ENCODE data around the gene ATP5PO. TPM values are rescaled to one million over a fixed set of nuclear protein-coding genes. Genes with fewer than 3 reads are reported as not detected.

The ATP5PO gene
- total RNA-seq, result 100 to 1,000 TPM; 127 to 136 TPM
- 279 TPM for polyA plus RNA-seq (ENCODE audit: insufficient read depth, low read depth, low replicate concordance)
- long read RNA-seq, donor 1, transcript ATP5PO-201 (7 exons, 932 nt), result major isoform, 160 of 168 reads
- long read RNA-seq, donor 1, partial matches to known transcripts, result 7 of 168 reads
- long read RNA-seq, donor 1, other reads (novel, unspliced or antisense), result 0 of 168 reads
- long read RNA-seq, donor 2, transcript ATP5PO-201 (7 exons, 932 nt), result major isoform, 126 of 194 reads
- long read RNA-seq, donor 2, partial matches to known transcripts, result 67 of 194 reads
- long read RNA-seq, donor 2, other reads (novel, unspliced or antisense), result 0 of 194 reads

DNA sequence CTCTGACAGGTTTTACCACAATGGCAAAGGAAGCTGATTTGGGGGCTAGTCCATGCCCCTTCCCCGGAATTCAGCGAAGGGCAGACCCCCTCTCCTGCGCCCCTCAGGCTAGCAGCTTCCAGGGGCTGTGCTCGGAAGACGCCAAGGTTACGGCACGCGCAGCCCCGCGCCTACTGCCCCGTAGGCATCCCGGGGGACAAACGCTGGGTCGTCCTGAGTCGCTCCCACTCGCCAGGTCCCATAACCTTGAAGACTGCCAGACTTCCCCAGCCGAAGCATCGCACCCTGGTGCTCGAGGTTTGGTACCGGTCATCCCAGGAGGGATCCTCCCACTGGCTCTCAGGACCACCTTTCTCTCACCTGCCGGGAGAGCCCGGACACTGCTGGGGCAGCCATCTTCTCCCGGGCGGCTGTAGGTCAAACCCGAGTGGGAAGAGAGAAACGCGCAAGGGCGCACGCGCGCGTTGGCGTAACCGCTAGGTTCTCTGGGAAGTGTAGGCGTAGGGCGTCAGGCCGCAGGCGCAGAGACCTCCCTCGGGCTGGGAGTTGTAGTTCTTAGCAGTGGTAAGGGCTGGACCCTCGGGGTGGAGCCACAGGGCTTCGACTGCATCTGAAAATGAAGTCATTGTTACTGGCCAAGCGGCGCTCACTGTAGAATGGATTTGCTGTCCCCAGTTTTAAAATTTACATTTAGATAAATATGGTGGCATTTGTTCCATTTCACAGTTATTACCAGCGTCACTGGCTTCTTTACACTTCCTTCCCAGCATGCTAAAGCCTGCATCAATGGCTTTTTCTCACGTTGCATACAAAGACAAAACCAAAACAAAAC is at the start of gene ATP5PO:
TSS of gene ATP5PO (minus strand) at position 437 of the 832 bp plus-strand sequence. CDS start at position 396, 41 bp downstream.
- H3K9me3 ChIP-seq, result no peaks in the 10 kb centered on the region
- H3K4me3 ChIP-seq, result peak within 1 kb of the TSS; percentile 79 to 98
- 1% methylated on average over 27 to 42 of the region's 45 CpGs for WGBS, 2 donors
- peak; percentile 28 for TF ChIP-seq POLR2A (IDR thresholded peaks at IDR 0.05)
- TF ChIP-seq, protein P1, sequence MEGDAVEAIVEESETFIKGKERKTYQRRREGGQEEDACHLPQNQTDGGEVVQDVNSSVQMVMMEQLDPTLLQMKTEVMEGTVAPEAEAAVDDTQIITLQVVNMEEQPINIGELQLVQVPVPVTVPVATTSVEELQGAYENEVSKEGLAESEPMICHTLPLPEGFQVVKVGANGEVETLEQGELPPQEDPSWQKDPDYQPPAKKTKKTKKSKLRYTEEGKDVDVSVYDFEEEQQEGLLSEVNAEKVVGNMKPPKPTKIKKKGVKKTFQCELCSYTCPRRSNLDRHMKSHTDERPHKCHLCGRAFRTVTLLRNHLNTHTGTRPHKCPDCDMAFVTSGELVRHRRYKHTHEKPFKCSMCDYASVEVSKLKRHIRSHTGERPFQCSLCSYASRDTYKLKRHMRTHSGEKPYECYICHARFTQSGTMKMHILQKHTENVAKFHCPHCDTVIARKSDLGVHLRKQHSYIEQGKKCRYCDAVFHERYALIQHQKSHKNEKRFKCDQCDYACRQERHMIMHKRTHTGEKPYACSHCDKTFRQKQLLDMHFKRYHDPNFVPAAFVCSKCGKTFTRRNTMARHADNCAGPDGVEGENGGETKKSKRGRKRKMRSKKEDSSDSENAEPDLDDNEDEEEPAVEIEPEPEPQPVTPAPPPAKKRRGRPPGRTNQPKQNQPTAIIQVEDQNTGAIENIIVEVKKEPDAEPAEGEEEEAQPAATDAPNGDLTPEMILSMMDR (IDR thresholded peaks at IDR 0.05), result no peak
- intact Hi-C loops (cut with DNase I; ENCODE audit: low total_unique reads), result no loop called here
- no peaks in the 10 kb centered on the region for H3K36me3 ChIP-seq (ENCODE audit: low read depth, missing control alignments)
- peak; percentile 98 for DNase-seq
- no peaks in the 10 kb centered on the region for H3K27me3 ChIP-seq
- H3K27ac ChIP-seq, result peak within 1 kb of the TSS; percentile 80 to 87
- peaks cover 6% of the 10 kb centered on the region for H3K4me1 ChIP-seq

DNA sequence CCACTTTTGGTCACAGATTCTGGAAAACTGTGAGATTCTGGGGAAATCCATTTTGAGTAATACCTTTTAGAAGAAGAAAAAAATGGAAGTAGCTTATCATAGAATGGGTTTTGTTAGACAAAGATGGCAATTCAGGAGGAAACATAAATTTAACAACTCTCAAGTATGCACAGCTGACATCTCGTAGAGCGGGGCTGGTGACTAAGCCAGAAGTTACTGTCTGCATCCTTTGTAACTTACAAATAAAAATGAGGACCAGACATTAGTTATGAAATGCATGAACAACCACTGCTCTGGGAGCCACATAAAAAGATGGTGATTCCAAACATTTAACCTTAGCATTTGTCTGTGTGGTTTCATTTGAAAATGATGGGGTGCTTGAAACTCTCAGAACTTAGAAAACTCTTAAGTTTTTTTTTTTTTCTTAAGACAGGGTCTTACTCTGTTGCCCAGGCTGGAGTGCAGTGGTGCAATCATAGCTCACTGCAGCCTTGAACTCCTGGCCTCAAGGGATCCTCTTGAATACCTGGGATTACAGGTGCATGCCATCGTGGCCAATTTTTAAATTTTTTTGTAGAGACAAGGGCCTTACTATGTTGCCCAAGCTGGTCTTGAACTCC is 49.2 kb upstream of the ATP5PO start:
- no peaks in the 10 kb centered on the region for H3K27me3 ChIP-seq
- no peaks in the 10 kb centered on the region for H3K36me3 ChIP-seq (ENCODE audit: low read depth, missing control alignments)
- H3K27ac ChIP-seq, result no peak overlapping the region
- no peaks in the 10 kb centered on the region for H3K4me1 ChIP-seq
- no peak overlapping the region for H3K4me3 ChIP-seq
- no peaks in the 10 kb centered on the region for H3K9me3 ChIP-seq
- DNase-seq, result no peak
- TF ChIP-seq, protein P1 (IDR thresholded peaks at IDR 0.05), result no peak
- TF ChIP-seq POLR2A (IDR thresholded peaks at IDR 0.05), result no peak
- 81 to 87% methylated on average over 3 of the region's 3 CpGs for WGBS, 2 donors
- intact Hi-C loops (cut with DNase I; ENCODE audit: low total_unique reads), result no loop called here

DNA sequence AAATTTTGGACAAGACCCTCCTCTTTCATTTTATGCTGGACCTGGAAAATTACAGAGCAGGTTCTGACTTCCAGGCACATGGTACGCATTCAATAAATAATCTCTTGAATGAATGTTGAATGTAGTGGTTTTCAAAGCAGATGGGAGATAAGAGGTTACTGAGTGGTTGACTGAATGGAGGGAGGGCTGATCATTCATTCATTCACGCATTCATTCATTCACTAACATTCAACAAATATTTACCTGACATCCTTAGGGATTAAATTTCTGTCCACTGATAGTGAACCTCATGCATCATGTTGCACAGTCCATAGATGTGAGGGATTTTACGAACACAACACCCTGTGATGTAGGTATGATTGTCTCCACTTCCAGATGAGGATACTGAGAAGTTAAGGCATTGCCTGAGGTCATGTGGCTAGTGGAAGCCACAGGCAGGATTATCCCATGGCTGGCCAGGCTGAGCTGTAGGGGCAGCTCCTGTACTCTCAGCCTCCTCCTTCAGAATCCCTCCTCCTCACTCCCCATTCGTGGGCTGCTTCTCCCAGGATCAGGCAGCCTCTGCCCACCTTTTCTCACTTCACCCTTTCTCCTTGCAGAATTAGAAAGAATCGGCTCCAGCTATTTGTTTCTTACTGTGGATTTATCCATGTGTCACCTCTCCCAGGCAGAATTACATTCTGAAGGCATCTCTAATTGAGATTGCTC is 48.4 kb upstream of the ATP5PO start:
- H3K4me1 ChIP-seq, result no peaks in the 10 kb centered on the region
- H3K27ac ChIP-seq, result no peak overlapping the region
- H3K9me3 ChIP-seq, result no peaks in the 10 kb centered on the region
- 80 to 83% methylated on average over 5 of the region's 5 CpGs for WGBS, 2 donors
- H3K36me3 ChIP-seq (ENCODE audit: low read depth, missing control alignments), result no peaks in the 10 kb centered on the region
- H3K27me3 ChIP-seq, result no peaks in the 10 kb centered on the region
- H3K4me3 ChIP-seq, result no peak overlapping the region
- DNase-seq, result no peak
- TF ChIP-seq, protein P1 (IDR thresholded peaks at IDR 0.05), result no peak
- TF ChIP-seq POLR2A (IDR thresholded peaks at IDR 0.05), result no peak
- intact Hi-C loops (cut with DNase I; ENCODE audit: low total_unique reads), result no loop called here

DNA sequence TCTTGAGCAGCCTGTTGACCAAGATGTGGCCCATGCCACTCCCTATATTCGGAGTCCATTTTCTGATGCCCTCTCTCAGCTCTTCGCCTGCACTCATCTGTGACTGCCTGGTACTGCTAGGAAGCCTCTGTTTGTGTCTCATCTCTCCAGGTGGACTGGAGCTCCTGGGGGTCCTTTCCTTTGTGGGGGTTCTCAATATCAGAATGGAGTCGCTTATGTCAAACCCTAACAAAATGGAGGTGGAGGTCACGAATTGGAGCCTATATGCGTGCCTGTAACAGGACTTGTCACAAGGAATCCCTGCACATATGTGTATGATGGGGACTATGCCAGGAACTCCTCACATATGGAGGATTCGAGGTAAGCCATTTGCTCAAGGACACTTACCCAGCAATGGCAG is 46.7 kb upstream of the ATP5PO start:
- intact Hi-C loops (cut with DNase I; ENCODE audit: low total_unique reads), result no loop called here
- Histone ChIP-seq H3K9me3 (no peaks in the 10 kb centered on the region), H3K27me3 (no peaks in the 10 kb centered on the region), H3K4me1 (no peaks in the 10 kb centered on the region), H3K36me3 (ENCODE audit: low read depth, missing control alignments) (no peaks in the 10 kb centered on the region), H3K4me3 (no peak overlapping the region), H3K27ac (no peak overlapping the region)
- TF ChIP-seq, protein P1 (IDR thresholded peaks at IDR 0.05), result no peak
- no peak for TF ChIP-seq POLR2A (IDR thresholded peaks at IDR 0.05)
- WGBS, 2 donors, result 88 to 92% methylated on average over 4 to 6 of the region's 6 CpGs
- no peak for DNase-seq
